Colonic mucosa (tissue), 4 donors: ENCODE results near the gene SERPINA5. TPM values are rescaled to one million over a fixed set of nuclear protein-coding genes. Genes with fewer than 3 reads are reported as not detected.

Source experiments
- DNase-seq: peaks from one replicate; pipeline ENCODE4 v3.0.0-alpha.2; 2020
- H3K27ac ChIP-seq: fragments of 200-600 bp; one replicate; pipeline ENCODE4 v1.8.0; 2021
- H3K27me3 ChIP-seq: fragments of 200-600 bp; one replicate; pipeline ENCODE4 v1.8.0; 2021
- H3K36me3 ChIP-seq: fragments of 200-600 bp; one replicate; pipeline ENCODE4 v1.8.0; 2021
- H3K4me1 ChIP-seq: fragments of 200-600 bp; one replicate; pipeline ENCODE4 v1.8.0; 2021; ENCODE audit warnings: mild to moderate bottlenecking
- H3K4me3 ChIP-seq: fragments of 200-600 bp; one replicate; pipeline ENCODE4 v1.8.0; 2021
- H3K9ac ChIP-seq, 2 donors: one replicate each; pipeline ENCODE4 v1.7.0; 2013; ENCODE audit warnings: control low read depth in 2 of 2, low read depth in 2 of 2, low read length in 2 of 2
- H3K9me3 ChIP-seq: fragments of 200-600 bp; one replicate; pipeline ENCODE4 v1.8.0; 2021
- CTCF ChIP-seq: fragments of 200-600 bp; IDR thresholded peaks from one replicate; pipeline ENCODE4 v1.8.0; 2022; ENCODE audit warnings: antibody characterized with exemption, mild to moderate bottlenecking
- intact Hi-C: fragments of 100-400 bp; cut with DNase I; formaldehyde crosslinking; loops from one replicate; pipeline ENCODE4 v1.14.1; 2022
- total RNA-seq, 2 donors: library from RNA; stranded (reverse); fragmentation: NEBNext Ultra II Directional in 1 of 2; extraction: Animal tissue kit (Norgen Biotek cat#: 25700) in 1 of 2; gene quantifications; one replicate each; pipeline ENCODE4 v1.2.1, GENCODE V29; 2021
- donor health status: healthy.
- donor health status: DM: no; HTN: no; CAD: no.
- donor health status: DM: no; HTN: no; CAD: no.

The SERPINA5 gene
- total RNA-seq, 2 donors from 2014 or later, result 0.61 to 2.9 TPM

- no peaks in the 10 kb centered on the region for H3K4me1 ChIP-seq
- no peak for TF ChIP-seq CTCF
- intact Hi-C loops, result no loop called here
- no peaks in the 10 kb centered on the region for H3K27me3 ChIP-seq
- H3K27ac ChIP-seq, result no peak overlapping the region
- no peaks in the 10 kb centered on the region for H3K9me3 ChIP-seq
- H3K36me3 ChIP-seq, result no peaks in the 10 kb centered on the region
- no peak overlapping the region for H3K9ac ChIP-seq
- H3K4me3 ChIP-seq, result no peak overlapping the region
- no peak for DNase-seq
Measured at GRCh38 chr14:94582199-94582750, 1.0 kb downstream of the SERPINA5 start.

- H3K9ac ChIP-seq, result no peak overlapping the region
- H3K27me3 ChIP-seq, result no peaks in the 10 kb centered on the region
- H3K36me3 ChIP-seq, result no peaks in the 10 kb centered on the region
- intact Hi-C loops, result no loop called here
- no peak for DNase-seq
- no peak overlapping the region for H3K27ac ChIP-seq
- H3K4me3 ChIP-seq, result no peak overlapping the region
- no peaks in the 10 kb centered on the region for H3K4me1 ChIP-seq
- no peak for TF ChIP-seq CTCF
- no peaks in the 10 kb centered on the region for H3K9me3 ChIP-seq
Measured at GRCh38 chr14:94582851-94583250, 1.6 kb downstream of the SERPINA5 start.

- no peak overlapping the region for H3K9ac ChIP-seq
- no peak overlapping the region for H3K4me3 ChIP-seq
- H3K27ac ChIP-seq, result no peak overlapping the region
- no peaks in the 10 kb centered on the region for H3K4me1 ChIP-seq
- no peaks in the 10 kb centered on the region for H3K9me3 ChIP-seq
- no peak for TF ChIP-seq CTCF
- intact Hi-C loops, result no loop called here
- H3K36me3 ChIP-seq, result no peaks in the 10 kb centered on the region
- no peak for DNase-seq
- H3K27me3 ChIP-seq, result no peaks in the 10 kb centered on the region
Measured at GRCh38 chr14:94583557-94583956, 2.3 kb downstream of the SERPINA5 start.

GRCh38 chr14:94584591-94585280 is 3.5 kb downstream of the SERPINA5 start:
- intact Hi-C loops, result no loop called here
- no peak for TF ChIP-seq CTCF
- H3K27me3 ChIP-seq, result no peaks in the 10 kb centered on the region
- H3K4me3 ChIP-seq, result no peak overlapping the region
- no peaks in the 10 kb centered on the region for H3K36me3 ChIP-seq
- no peak for DNase-seq
- H3K9me3 ChIP-seq, result no peaks in the 10 kb centered on the region
- H3K4me1 ChIP-seq, result no peaks in the 10 kb centered on the region
- no peak overlapping the region for H3K27ac ChIP-seq
- H3K9ac ChIP-seq, result no peak overlapping the region

- no peaks in the 10 kb centered on the region for H3K27me3 ChIP-seq
Measured at GRCh38 chr14:94586635-94587034, 5.4 kb downstream of the SERPINA5 start.

More at GRCh38 chr14:94586635-94587034, 5.4 kb downstream of the SERPINA5 start:
- TF ChIP-seq CTCF, result no peak
- H3K36me3 ChIP-seq, result no peaks in the 10 kb centered on the region
- no peaks in the 10 kb centered on the region for H3K4me1 ChIP-seq
- intact Hi-C loops, result no loop called here
- no peak overlapping the region for H3K27ac ChIP-seq
- no peak overlapping the region for H3K9ac ChIP-seq
- DNase-seq, result no peak
- no peaks in the 10 kb centered on the region for H3K9me3 ChIP-seq
- no peak overlapping the region for H3K4me3 ChIP-seq
